Naive thymus-derived CD4-positive, alpha-beta T cell (primary cell): ENCODE measurements around the gene STK17A. TPM values are rescaled to one million over a fixed set of nuclear protein-coding genes. Genes with fewer than 3 reads are reported as not detected.

Experiments
- ATAC-seq: fragments of 150-1000 bp; cut with Tn5 transposase; 2 replicates; pipeline ENCODE4 v1.10.0; 2021; ENCODE audit warnings: mild to moderate bottlenecking, moderate library complexity
- CTCF ChIA-PET: fragments of 350-600 bp; sonication (Branson Sonifier 250); formaldehyde crosslinking; loops from one replicate; lab custom pipeline; 2021; ENCODE audit warnings: antibody characterized with exemption; lab: Charles Lee
- POLR2A ChIA-PET: fragments of 350-600 bp; sonication (Branson Sonifier 250); formaldehyde crosslinking; loops from one replicate; lab custom pipeline; 2021; ENCODE audit warnings: antibody characterized with exemption, inconsistent platforms; lab: Charles Lee
- DNase-seq, 9 donors: peaks; one replicate each; pipeline versions ENCODE4 v3.0.0 to v3.0.0-alpha.2; 2020 to 2022; ENCODE audit warnings: mixed read lengths in 1 of 9
- H3K27ac ChIP-seq: one replicate; pipeline ENCODE4 v1.7.0; 2013; ENCODE audit warnings: mild to moderate bottlenecking, low read depth, low read length, moderate library complexity
- H3K27me3 ChIP-seq, 2 donors: one replicate each; pipeline ENCODE4 v1.7.0; 2013; ENCODE audit warnings: low read length in 2 of 2, mild to moderate bottlenecking in 2 of 2, moderate library complexity in 2 of 2; ENCODE audit not compliant: control insufficient read depth in 2 of 2, insufficient read depth in 2 of 2
- H3K36me3 ChIP-seq, 3 experiments: 1 replicate in 2 of 3; 2 replicates in 1 of 3; pipeline ENCODE4 v1.7.0; 2013; ENCODE audit warnings: low read length in 3 of 3, mild to moderate bottlenecking in 3 of 3, moderate library complexity in 1 of 3; ENCODE audit not compliant: insufficient read depth in 3 of 3, control insufficient read depth in 2 of 3
- H3K4me1 ChIP-seq, 2 donors: one replicate each; pipeline ENCODE4 v1.7.0; 2013; ENCODE audit warnings: low read length in 2 of 2, mild to moderate bottlenecking in 2 of 2, moderate library complexity in 1 of 2; ENCODE audit not compliant: control insufficient read depth in 2 of 2, insufficient read depth in 2 of 2
- H3K4me3 ChIP-seq: 2 replicates; pipeline ENCODE4 v1.7.0; 2013; ENCODE audit warnings: mild to moderate bottlenecking, low read length
- H3K9me3 ChIP-seq, 3 experiments: 1 replicate in 2 of 3; 2 replicates in 1 of 3; pipeline ENCODE4 v1.7.0; 2013; ENCODE audit warnings: low read length in 3 of 3; ENCODE audit not compliant: control insufficient read depth in 2 of 3
- H3K27ac Mint-ChIP-seq, 9 donors: one replicate each; pipeline ENCODE4 v1.8.0; 2020 to 2022; ENCODE audit warnings: mixed read lengths in 9 of 9, mild to moderate bottlenecking in 8 of 9, moderate library complexity in 5 of 9, inconsistent platforms in 2 of 9
- H3K27me3 Mint-ChIP-seq, 5 donors: one replicate each; pipeline ENCODE4 v1.8.0; 2021 to 2022; ENCODE audit warnings: mixed read lengths in 5 of 5, mild to moderate bottlenecking in 1 of 5
- H3K36me3 Mint-ChIP-seq, 5 donors: one replicate each; pipeline ENCODE4 v1.8.0; 2020 to 2022; ENCODE audit warnings: mixed read lengths in 5 of 5, mild to moderate bottlenecking in 3 of 5, inconsistent platforms in 1 of 5
- H3K4me1 Mint-ChIP-seq, 7 donors: one replicate each; pipeline ENCODE4 v1.8.0; 2020 to 2022; ENCODE audit warnings: mixed read lengths in 7 of 7, mild to moderate bottlenecking in 3 of 7, inconsistent platforms in 1 of 7
- H3K4me3 Mint-ChIP-seq, 10 donors: one replicate each; pipeline ENCODE4 v1.8.0; 2020 to 2022; ENCODE audit warnings: mild to moderate bottlenecking in 10 of 10, mixed read lengths in 10 of 10, moderate library complexity in 6 of 10, inconsistent platforms in 2 of 10
- H3K9me3 Mint-ChIP-seq, 11 donors: one replicate each; pipeline ENCODE4 v1.8.0; 2020 to 2022; ENCODE audit warnings: mixed read lengths in 11 of 11, mild to moderate bottlenecking in 4 of 11, inconsistent platforms in 1 of 11, moderate library complexity in 1 of 11
- intact Hi-C, 2 donors: fragments of 100-400 bp; cut with micrococcal nuclease; formaldehyde crosslinking; loops; one replicate each; pipeline ENCODE4 v1.15.1; 2023
- polyA plus RNA-seq, 2 donors: library from polyadenylated mRNA; unstranded; fragments of 300-500 nt; fragmentation: Illumina TruSeq; gene quantifications; one replicate each; pipeline ENCODE4 v1.2.3, GENCODE V29; 2021
- total RNA-seq, 6 experiments: library from RNA in 5 of 6; stranded (reverse) in 5 of 6; gene quantifications; 1 replicate in 5 of 6; 2 replicates in 1 of 6; pipeline ENCODE4 v1.2.3 and lab custom pipeline; 2021 to 2026

The STK17A gene
- total and polyA plus RNA-seq, 7 experiments from 2014 or later = 71.3 to 292 (median 123) TPM

DNA sequence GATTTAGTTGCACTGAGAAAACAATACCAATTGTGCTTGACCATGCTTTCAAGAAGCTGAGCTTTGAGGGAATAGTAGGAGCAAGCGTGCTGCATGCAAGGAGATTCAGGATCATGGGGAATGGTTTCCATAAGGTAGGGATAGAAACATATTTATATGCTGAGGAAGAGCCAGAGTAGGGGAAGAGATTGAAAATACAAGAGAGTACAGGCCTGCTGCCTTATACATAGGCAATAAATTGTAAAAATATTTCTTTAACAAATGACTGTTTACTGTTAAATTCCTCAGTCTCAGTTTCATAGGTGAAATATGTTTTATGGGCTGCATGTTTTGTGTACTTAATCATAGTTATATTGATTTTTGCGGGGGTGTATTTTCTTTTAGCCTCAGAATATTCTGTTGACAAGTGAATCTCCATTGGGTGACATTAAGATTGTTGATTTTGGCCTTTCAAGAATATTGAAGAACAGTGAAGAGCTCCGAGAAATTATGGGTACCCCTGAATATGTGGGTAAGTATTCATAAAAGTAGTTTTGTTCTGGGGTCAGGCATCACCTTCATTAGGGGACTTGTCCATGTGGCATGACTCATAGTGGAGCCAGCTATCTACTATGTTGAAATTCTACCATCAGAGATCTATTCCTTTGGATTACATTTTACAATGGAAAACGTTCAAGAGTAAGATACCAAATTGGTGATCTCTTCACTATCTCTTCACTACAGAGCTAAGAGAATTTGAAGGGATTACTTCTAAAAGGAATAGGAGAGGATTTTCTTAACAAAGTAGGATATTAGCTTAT lies 36.5 kb downstream of the STK17A start:
- peaks cover 0 to 60% (median 41%) of the 10 kb centered on the region in 7 donors for H3K4me1 Mint-ChIP-seq
- Histone ChIP-seq H3K4me1 (peaks cover 87 to 88% of the 10 kb centered on the region in 2 donors), H3K9me3 (no peaks in the 10 kb centered on the region), H3K27me3 (no peaks in the 10 kb centered on the region), H3K36me3 (peaks cover 6 to 52% (median 9%) of the 10 kb centered on the region in 3 experiments), H3K4me3 (no peak overlapping the region), H3K27ac (peak overlapping the region; percentile 50)
- H3K27ac Mint-ChIP-seq = no peak overlapping the region
- H3K36me3 Mint-ChIP-seq = peaks cover 4 to 30% (median 29%) of the 10 kb centered on the region in 5 donors
- no peaks in the 10 kb centered on the region for H3K27me3 Mint-ChIP-seq
- H3K4me3 Mint-ChIP-seq = no peak overlapping the region
- ChIA-PET CTCF (interaction anchor here (0.8 to 1.2 kb wide), 3 partner anchors 10 to 80 kb away, joined by 4 read pairs; partner anchors contain the start of gene STK17A), POLR2A (interaction anchor here (0.6 to 9.2 kb wide), 12 partner anchors 9 to 80 kb away, joined by 3 to 96 read pairs (median 6); partner anchors contain the start of gene STK17A)
- ATAC-seq (no peak), DNase-seq (no peak)
- no peaks in the 10 kb centered on the region for H3K9me3 Mint-ChIP-seq
- intact Hi-C loops = loop anchor here in 1 of 2 donors (1.0 kb wide), 1 partner anchor 9 kb away; no protein-coding TSS in a partner anchor

DNA sequence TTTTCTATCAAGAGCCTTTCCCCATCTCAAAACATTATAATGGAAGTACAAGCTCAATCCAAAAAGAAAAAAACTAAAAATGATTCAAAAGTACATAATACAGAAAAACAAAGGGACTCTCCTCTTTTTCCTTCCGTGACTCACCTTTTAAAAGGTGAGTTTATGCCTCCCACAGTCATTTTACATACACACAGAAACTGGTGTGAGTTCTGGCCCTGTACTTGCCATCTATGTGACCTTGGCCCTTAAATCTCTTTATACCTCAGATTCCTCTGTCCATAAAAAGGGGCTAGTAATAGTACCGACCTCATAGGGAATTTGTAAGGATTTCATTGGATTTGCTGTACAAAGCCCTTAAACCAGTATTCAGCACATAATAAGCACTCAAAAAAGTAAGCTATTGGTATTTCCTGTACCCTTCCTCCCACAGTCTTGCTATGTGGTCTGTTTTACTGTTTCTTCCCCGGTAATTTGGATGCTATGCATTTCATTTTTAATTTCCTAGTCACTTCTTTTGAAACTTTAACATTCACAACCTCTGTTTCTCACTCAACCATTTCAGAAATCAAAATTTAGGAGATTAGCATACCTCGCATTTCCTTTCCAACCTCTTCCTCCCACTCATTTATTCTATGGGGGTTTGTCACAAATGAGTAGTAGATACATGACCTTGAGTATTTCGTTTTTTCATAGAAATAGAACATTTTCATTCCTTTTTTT lies 39.0 kb downstream of the STK17A start:
- no peaks in the 10 kb centered on the region for H3K27me3 Mint-ChIP-seq
- Histone ChIP-seq H3K27me3 (no peaks in the 10 kb centered on the region), H3K36me3 (peaks cover 11 to 38% (median 13%) of the 10 kb centered on the region in 3 experiments), H3K9me3 (no peaks in the 10 kb centered on the region), H3K4me3 (no peak overlapping the region), H3K4me1 (peaks cover 89 to 92% of the 10 kb centered on the region in 2 donors), H3K27ac (peak overlapping the region; percentile 62)
- peaks cover 9 to 43% (median 33%) of the 10 kb centered on the region in 5 donors for H3K36me3 Mint-ChIP-seq
- ChIA-PET CTCF (interaction anchor here (1.0 to 2.1 kb wide), 6 partner anchors 24 to 97 kb away, joined by 4 to 12 read pairs (median 6); partner anchors contain the start of gene STK17A), POLR2A (interaction anchor here (1.0 to 9.2 kb wide), 8 partner anchors 17 to 78 kb away, joined by 3 to 96 read pairs (median 6); partner anchors contain the start of gene STK17A)
- peak overlapping the region in 9 of 10 donors; percentile 30 to 76 (median 61) for H3K4me3 Mint-ChIP-seq
- intact Hi-C loops = loop anchor here in 1 of 2 donors (1.0 to 2.0 kb wide), 2 partner anchors 15 to 39 kb away; partner anchors contain the start of gene STK17A
- peak overlapping the region in 6 of 9 donors; percentile 70 to 96 (median 91) for H3K27ac Mint-ChIP-seq
- H3K9me3 Mint-ChIP-seq = no peaks in the 10 kb centered on the region
- peaks cover 0 to 64% (median 51%) of the 10 kb centered on the region in 7 donors for H3K4me1 Mint-ChIP-seq
- DNase-seq (peak in 2 of 9 donors; percentile 34 to 40), ATAC-seq (no peak)

DNA sequence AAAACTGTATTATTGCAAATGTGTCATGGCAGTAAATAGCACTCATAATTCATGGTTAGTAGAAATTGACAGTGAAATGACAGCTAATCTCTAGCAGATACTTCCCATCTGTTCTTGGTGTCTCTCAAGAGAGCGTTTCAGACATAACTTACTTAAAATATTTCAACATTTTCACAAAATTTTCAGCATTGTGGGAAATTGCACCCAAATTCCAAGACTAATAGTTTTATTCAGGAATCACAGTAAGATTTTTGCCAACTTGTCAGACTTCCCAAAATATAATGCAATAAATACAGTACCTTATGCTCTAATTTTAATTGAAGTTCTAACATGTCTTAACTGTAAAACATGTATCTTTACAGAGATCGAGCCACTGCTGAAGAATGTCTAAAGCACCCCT lies 41.2 kb downstream of the STK17A start:
- H3K27ac ChIP-seq = peak overlapping the region; percentile 63
- H3K36me3 ChIP-seq = peaks cover 10 to 28% (median 11%) of the 10 kb centered on the region in 3 experiments
- H3K4me1 ChIP-seq = peaks cover 66 to 81% of the 10 kb centered on the region in 2 donors
- ATAC-seq (no peak), DNase-seq (no peak)
- CTCF ChIA-PET = interaction anchor here (1.0 kb wide), 1 partner anchor 42 kb away, joined by 4 read pairs; the partner anchor contains the start of gene STK17A
- peak overlapping the region in 5 of 9 donors; percentile 78 to 97 (median 88) for H3K27ac Mint-ChIP-seq
- POLR2A ChIA-PET = interaction anchor here (2.0 to 9.2 kb wide), 2 partner anchors 23 to 41 kb away, joined by 8 to 96 read pairs; partner anchors contain the start of gene STK17A
- H3K4me1 Mint-ChIP-seq = peaks cover 0 to 86% (median 70%) of the 10 kb centered on the region in 7 donors
- peak overlapping the region in 6 of 10 donors; percentile 64 to 80 (median 76) for H3K4me3 Mint-ChIP-seq
- intact Hi-C loops = loop anchor here in 1 of 2 donors (2.0 kb wide), 1 partner anchor 41 kb away; the partner anchor contains the start of gene STK17A
- no peaks in the 10 kb centered on the region for H3K27me3 Mint-ChIP-seq
- H3K36me3 Mint-ChIP-seq = peaks cover 9 to 61% (median 48%) of the 10 kb centered on the region in 5 donors
- H3K9me3 ChIP-seq = no peaks in the 10 kb centered on the region
- H3K4me3 ChIP-seq = peak overlapping the region; percentile 17
- no peaks in the 10 kb centered on the region for H3K27me3 ChIP-seq
- H3K9me3 Mint-ChIP-seq = peaks cover 0 to 4% (median 0%) of the 10 kb centered on the region in 11 donors

DNA sequence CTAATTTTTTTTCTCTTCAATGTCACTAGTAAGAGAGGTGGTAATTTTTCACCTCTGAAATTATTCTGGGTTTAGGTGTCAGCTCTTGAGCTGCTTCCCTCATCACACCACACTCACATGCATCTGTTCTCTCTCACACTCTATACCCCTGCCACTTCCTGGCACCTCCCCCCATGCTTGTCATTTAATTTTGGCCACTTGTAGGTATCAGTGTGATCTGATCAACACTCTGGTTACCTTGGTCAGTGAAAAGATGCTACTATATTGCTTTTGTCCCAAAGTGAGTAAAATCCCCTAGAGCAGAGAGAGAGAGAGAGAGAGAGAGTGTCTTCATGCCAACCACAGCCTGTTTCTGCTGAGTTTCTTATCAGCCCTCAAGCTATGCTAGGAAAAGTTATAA lies 42.5 kb downstream of the STK17A start:
- DNase-seq (peak in 7 of 9 donors; percentile 56 to 75 (median 68)), ATAC-seq (peak; percentile 89)
- intact Hi-C loops = loop anchor here (1.0 to 2.0 kb wide), 6 partner anchors 10 to 75 kb away; partner anchors contain the start of gene STK17A (in 1 of the 2)
- no peaks in the 10 kb centered on the region for H3K27me3 Mint-ChIP-seq
- peaks cover 0 to 4% (median 0%) of the 10 kb centered on the region in 11 donors for H3K9me3 Mint-ChIP-seq
- no peak overlapping the region for H3K4me3 ChIP-seq
- H3K27me3 ChIP-seq = no peaks in the 10 kb centered on the region
- H3K27ac Mint-ChIP-seq = peak overlapping the region in 7 of 9 donors; percentile 71 to 97 (median 90)
- no peaks in the 10 kb centered on the region for H3K9me3 ChIP-seq
- CTCF ChIA-PET = interaction anchor here (1.9 to 5.3 kb wide), 2 partner anchors 43 to 74 kb away, joined by 12 to 35 read pairs; partner anchors contain the start of gene STK17A
- H3K4me3 Mint-ChIP-seq = peak overlapping the region in 9 of 10 donors; percentile 54 to 90 (median 76)
- H3K4me1 Mint-ChIP-seq = peaks cover 3 to 96% (median 76%) of the 10 kb centered on the region in 7 donors
- H3K27ac ChIP-seq = peak overlapping the region; percentile 63
- H3K36me3 Mint-ChIP-seq = peaks cover 9 to 66% (median 49%) of the 10 kb centered on the region in 5 donors
- peaks cover 65 to 76% of the 10 kb centered on the region in 2 donors for H3K4me1 ChIP-seq
- POLR2A ChIA-PET = interaction anchor here (0.7 to 15.9 kb wide), 9 partner anchors 11 to 74 kb away, joined by 3 to 210 read pairs (median 4); partner anchors contain the start of gene STK17A
- H3K36me3 ChIP-seq = peaks cover 10 to 18% (median 11%) of the 10 kb centered on the region in 3 experiments

DNA sequence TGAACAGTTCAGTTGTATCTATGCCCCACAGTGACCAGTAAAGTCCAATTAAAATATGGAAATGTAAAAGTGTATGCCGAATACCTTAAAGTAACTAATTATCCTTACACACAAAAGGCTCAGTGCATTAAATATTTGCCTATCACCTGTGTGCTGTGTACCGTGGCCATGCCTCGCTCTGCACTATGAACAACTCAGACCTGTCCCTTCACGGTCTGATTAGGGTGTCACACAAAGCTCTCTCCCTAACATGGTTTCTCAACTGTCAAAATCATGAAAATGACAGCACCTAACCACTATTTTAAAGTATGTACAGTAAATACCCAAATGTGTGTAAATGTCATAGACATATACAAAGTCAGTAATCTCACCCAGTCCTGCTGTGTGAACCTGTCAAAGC lies 43.1 kb downstream of the STK17A start:
- no peak for ATAC-seq
- Mint-ChIP-seq H3K9me3 (peaks cover 0 to 4% (median 0%) of the 10 kb centered on the region in 11 donors), H3K4me1 (peaks cover 8 to 96% (median 77%) of the 10 kb centered on the region in 7 donors), H3K4me3 (peak overlapping the region in 8 of 10 donors; percentile 16 to 90 (median 76)), H3K27me3 (no peaks in the 10 kb centered on the region), H3K27ac (peak overlapping the region in 6 of 9 donors; percentile 88 to 97 (median 92)), H3K36me3 (peaks cover 9 to 67% (median 51%) of the 10 kb centered on the region in 5 donors)
- POLR2A ChIA-PET = interaction anchor here (0.7 to 15.9 kb wide), 10 partner anchors 10 to 74 kb away, joined by 3 to 210 read pairs (median 4); partner anchors contain the start of gene STK17A
- CTCF ChIA-PET = interaction anchor here (1.9 to 5.3 kb wide), 2 partner anchors 43 to 74 kb away, joined by 12 to 35 read pairs; partner anchors contain the start of gene STK17A
- H3K27me3 ChIP-seq = no peaks in the 10 kb centered on the region
- no peak for DNase-seq
- peaks cover 67 to 77% of the 10 kb centered on the region in 2 donors for H3K4me1 ChIP-seq
- H3K36me3 ChIP-seq = peaks cover 10 to 15% (median 11%) of the 10 kb centered on the region in 3 experiments
- H3K4me3 ChIP-seq = no peak overlapping the region
- intact Hi-C loops = loop anchor here (1.0 to 2.0 kb wide), 6 partner anchors 11 to 74 kb away; partner anchors contain the start of gene STK17A (in 1 of the 2)
- H3K27ac ChIP-seq = peak overlapping the region; percentile 63
- no peaks in the 10 kb centered on the region for H3K9me3 ChIP-seq
